K562 (cell line): Measurements from ENCODE around the gene AIM2. TPM values are rescaled to one million over a fixed set of nuclear protein-coding genes. Genes with fewer than 3 reads are reported as not detected.

ENCODE experiments used
- DIDO1 ChIP-seq: fragments of 450-650 bp; IDR thresholded peaks from 2 replicates; pipeline ENCODE4 v1.6.1; 2016; ENCODE audit warnings: low read depth, missing biosample characterization, missing genetic modification characterization
- DNMT1 ChIP-seq: fragments of 450-650 bp; IDR thresholded peaks from 2 replicates; pipeline ENCODE4 v1.6.1; 2016; ENCODE audit warnings: antibody characterized with exemption, mild to moderate bottlenecking
- ETV6 ChIP-seq, 3 experiments: fragments of 150-350 bp in 1 of 3; sonication (generic) in 1 of 3; formaldehyde crosslinking in 1 of 3; IDR thresholded peaks; 2 replicates each; pipeline versions ENCODE4 v1.6.1 to v1.8.0; 2014 to 2022; ENCODE audit warnings: borderline replicate concordance in 2 of 3, low read depth in 2 of 3, antibody characterized with exemption in 1 of 3, low read length in 1 of 3, mild to moderate bottlenecking in 1 of 3, missing genetic modification reagents in 1 of 3
- FIP1L1 ChIP-seq: fragments of 200-400 bp; formaldehyde crosslinking; IDR thresholded peaks from 2 replicates; pipeline ENCODE4 v1.6.1; 2018; ENCODE audit warnings: mild to moderate bottlenecking, low read depth, low read length; ENCODE audit not compliant: poor library complexity, severe bottlenecking
- HDAC8 ChIP-seq: fragments of 450-650 bp; IDR thresholded peaks from 2 replicates; pipeline ENCODE4 v1.6.1; 2016; ENCODE audit warnings: mild to moderate bottlenecking, missing genetic modification characterization, moderate library complexity, missing compliant biosample characterization
- HMG20B ChIP-seq: fragments of 250-450 bp; sonication (Bioruptor Pico); IDR thresholded peaks from 2 replicates; pipeline ENCODE4 v1.5.0; 2021; ENCODE audit warnings: mild to moderate bottlenecking
- SREBF2 ChIP-seq: sonication (generic); formaldehyde crosslinking; IDR thresholded peaks from 2 replicates; pipeline ENCODE4 v1.4.0; 2020; ENCODE audit warnings: mild to moderate bottlenecking, missing genetic modification reagents
- SRSF7 ChIP-seq: fragments of 200-400 bp; formaldehyde crosslinking; optimal IDR thresholded peaks from 2 replicates; pipeline ENCODE3; 2017; ENCODE audit warnings: mild to moderate bottlenecking, low read depth, low read length
- TBP ChIP-seq: optimal IDR thresholded peaks from 2 replicates; pipeline ENCODE3; 2011; ENCODE audit warnings: low read depth, low read length, improper control_type of control experiment
- XRCC5 ChIP-seq: fragments of 200-400 bp; formaldehyde crosslinking; IDR thresholded peaks from 2 replicates; pipeline ENCODE4 v1.6.1; 2017; ENCODE audit warnings: low read depth, mild to moderate bottlenecking, low read length
- ZFPM2 ChIP-seq: fragments of 250-450 bp; sonication (Bioruptor Pico); IDR thresholded peaks from 2 replicates; pipeline ENCODE4 v1.5.1; 2022; ENCODE audit warnings: mild to moderate bottlenecking
- ZNF324 ChIP-seq: fragments of 250-450 bp; sonication (Bioruptor Pico); IDR thresholded peaks from 2 replicates; pipeline ENCODE4 v1.4.0; 2020; ENCODE audit warnings: mild to moderate bottlenecking
- ZNF589 ChIP-seq: fragments of 200-800 bp; sonication (Bioruptor generic); IDR thresholded peaks from 2 replicates; pipeline ENCODE4 v1.6.1; 2016; ENCODE audit warnings: low read depth, missing genetic modification characterization, missing compliant biosample characterization
- polyA plus RNA-seq, 8 experiments: library from polyadenylated mRNA; depleted of rRNA in 4 of 8; stranded (reverse) in 5 of 8; unstranded in 3 of 8; fragments of >200 nt; fragmentation: Nextera tagmentation in 2 of 8; fragmentation: Illumina TruSeq in 1 of 8; extraction: Ambion mirVana in 2 of 8; extraction: Trizol in 1 of 8; gene quantifications; 2 replicates each; pipeline versions ENCODE4 v1.2.1 to v1.2.3, GENCODE V29; 2011 to 2014; ENCODE audit warnings: inconsistent platforms in 1 of 8, missing spikeins in 1 of 8
- total RNA-seq, 7 experiments: library from RNA; depleted of rRNA in 6 of 7; stranded (reverse); fragments of >200 nt in 6 of 7; fragmentation: Illumina TruSeq in 2 of 7; extraction: Trizol in 2 of 7; gene quantifications; 2 replicates each; pipeline versions ENCODE4 v1.2.1 to v1.2.3, GENCODE V29; 2011 to 2021; ENCODE audit warnings: low replicate concordance in 1 of 7
- TF ChIP-seq, protein P1 (sequence below), 3 experiments: fragments of 200-800 bp in 1 of 3; sonication (Bioruptor generic) in 1 of 3; sonication (generic) in 1 of 3; formaldehyde crosslinking in 1 of 3; IDR thresholded peaks; 2 replicates each; pipeline versions ENCODE4 v1.6.1 to v1.8.0; 2016 to 2022; ENCODE audit warnings: mild to moderate bottlenecking in 2 of 3, missing compliant biosample characterization in 2 of 3, missing genetic modification characterization in 2 of 3, missing genetic modification reagents in 1 of 3

AIM2 gene
- total and polyA plus RNA-seq, 9 of the 15 experiments (the other 6 are each of a cell fraction or from before 2014, with no cell fraction given): 0.10 to 0.95 (median 0.22) TPM

DNA sequence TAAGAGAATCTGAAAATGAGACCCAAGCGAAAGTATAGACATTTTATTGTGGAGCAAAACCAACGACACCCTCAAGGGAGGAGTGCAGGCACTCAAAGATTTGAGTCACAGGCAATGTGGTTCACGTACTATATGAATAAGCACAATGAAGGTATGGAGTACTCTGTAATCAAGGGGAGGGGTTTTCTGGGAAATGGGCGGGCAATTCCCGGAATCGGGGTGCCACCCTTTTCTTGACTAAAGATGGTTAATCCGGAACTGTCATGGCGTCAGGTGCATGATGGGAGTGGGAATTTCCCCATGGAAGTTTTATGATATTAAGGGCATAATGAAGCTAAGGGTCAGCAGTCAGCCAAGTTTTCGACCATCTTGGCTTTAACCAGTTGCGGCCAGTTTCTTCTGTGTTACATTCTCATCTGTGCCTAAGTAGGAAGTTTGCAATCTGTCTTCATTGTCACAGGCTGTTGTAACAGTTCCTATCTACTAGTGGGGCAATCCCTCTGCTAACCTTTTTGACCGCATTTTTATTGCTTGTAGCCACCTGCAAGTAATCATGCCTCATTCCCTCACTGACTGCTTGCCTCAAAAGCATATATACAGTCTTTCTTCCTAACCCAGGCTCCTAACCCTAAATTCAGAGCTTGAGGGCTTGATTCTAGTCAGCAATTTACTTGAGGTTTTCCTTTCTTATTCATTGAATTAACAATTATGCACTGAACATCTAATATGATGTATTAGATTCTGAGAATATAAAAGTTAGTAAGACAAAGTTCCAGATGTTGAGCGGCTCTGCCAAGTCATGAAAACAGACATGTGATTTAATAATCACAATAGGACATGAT, 775 bp upstream of the AIM2 start (continued):
- TF ChIP-seq SRSF7: no peak
- no peak for TF ChIP-seq HMG20B (CRISPR knock-in tag)
- TF ChIP-seq ETV6 (IDR thresholded peaks at IDR 0.05; ENCODE audit: borderline replicate concordance in 1 of 2, low read depth in 2 of 2, low read length in 1 of 2): no peak
- TF ChIP-seq ETV6 (CRISPR knock-in tag; IDR thresholded peaks at IDR 0.05; ENCODE audit: borderline replicate concordance): no peak
- 0 out of 2 replicates have a peak, but pooled peaks have one; percentile 38 for TF ChIP-seq DIDO1 (tag)
- TF ChIP-seq ZFPM2 (CRISPR knock-in tag): no peak
- TF ChIP-seq XRCC5: 0 out of 2 replicates have a peak, but pooled peaks have one; percentile 38
- no peak for TF ChIP-seq DNMT1
- no peak for TF ChIP-seq SREBF2 (CRISPR knock-in tag)
- TF ChIP-seq TBP: peak; percentile 27
- TF ChIP-seq ZNF589 (CRISPR knock-in tag): no peak; the same call in 1 of the 2 replicates
- TF ChIP-seq HDAC8 (tag): peak; percentile 49; the same call in 1 of the 2 replicates
- no peak for TF ChIP-seq ZNF324 (CRISPR knock-in tag)
- no peak for TF ChIP-seq FIP1L1
- TF ChIP-seq, protein P1, sequence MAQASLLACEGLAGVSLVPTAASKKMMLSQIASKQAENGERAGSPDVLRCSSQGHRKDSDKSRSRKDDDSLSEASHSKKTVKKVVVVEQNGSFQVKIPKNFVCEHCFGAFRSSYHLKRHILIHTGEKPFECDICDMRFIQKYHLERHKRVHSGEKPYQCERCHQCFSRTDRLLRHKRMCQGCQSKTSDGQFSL (CRISPR knock-in tag; IDR thresholded peaks at IDR 0.05): no peak
- TF ChIP-seq, protein P1 (tag; IDR thresholded peaks at IDR 0.05): peak in 1 of 2 experiments; percentile 62; a peak in 1 of 4 replicates
